Measurements from ENCODE around the gene ATP5PD. TPM values are rescaled to one million over a fixed set of nuclear protein-coding genes. Genes with fewer than 3 reads are reported as not detected.

ATP5PD gene
- total RNA-seq, 1 donor from 2014 or later, result 212 TPM

DNA sequence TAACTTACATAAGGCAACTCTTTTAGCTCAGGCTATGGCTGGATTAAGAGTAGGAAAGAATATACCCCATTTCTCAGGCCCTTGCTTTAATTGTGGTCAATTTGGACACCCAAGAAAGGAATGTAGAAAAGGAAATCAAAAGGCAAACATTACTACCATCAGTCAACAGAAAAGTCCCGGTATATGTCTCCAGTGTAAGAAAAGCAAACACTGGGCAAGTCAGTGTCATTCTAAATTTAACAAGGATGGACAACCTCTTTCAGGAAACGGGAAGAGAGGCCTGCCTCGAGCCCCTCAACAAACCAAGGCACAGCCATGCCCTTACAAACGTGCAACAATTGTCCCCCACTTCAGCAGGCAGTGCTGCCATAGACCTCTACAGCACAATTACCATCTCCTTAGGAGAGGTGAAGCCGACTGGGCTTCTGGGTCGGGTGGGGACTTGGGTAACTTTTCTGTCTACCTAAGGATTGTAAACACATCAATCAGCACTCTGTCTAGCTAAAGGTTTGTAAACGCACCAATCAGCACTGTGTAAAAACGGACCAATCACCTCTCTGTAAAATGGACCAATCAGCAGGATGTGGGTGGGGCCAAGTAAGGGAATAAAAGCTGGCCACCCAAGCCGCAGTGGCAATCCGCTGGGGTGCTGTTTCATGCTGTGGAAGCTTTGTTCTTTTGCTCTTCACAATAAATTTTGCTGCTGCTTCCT is 21.9 kb downstream of the ATP5PD start:
- peaks cover 15% of the 10 kb centered on the region for H3K36me3 Mint-ChIP-seq (ENCODE audit: unreplicated experiment)
- H3K4me3 Mint-ChIP-seq (ENCODE audit: unreplicated experiment), result no peak overlapping the region
- no peak for DNase-seq (ENCODE audit: extremely low spot score, unreplicated experiment)
- H3K27ac Mint-ChIP-seq (ENCODE audit: unreplicated experiment), result no peak overlapping the region
- H3K27me3 Mint-ChIP-seq (ENCODE audit: unreplicated experiment), result no peaks in the 10 kb centered on the region
- TF ChIP-seq, protein P1, sequence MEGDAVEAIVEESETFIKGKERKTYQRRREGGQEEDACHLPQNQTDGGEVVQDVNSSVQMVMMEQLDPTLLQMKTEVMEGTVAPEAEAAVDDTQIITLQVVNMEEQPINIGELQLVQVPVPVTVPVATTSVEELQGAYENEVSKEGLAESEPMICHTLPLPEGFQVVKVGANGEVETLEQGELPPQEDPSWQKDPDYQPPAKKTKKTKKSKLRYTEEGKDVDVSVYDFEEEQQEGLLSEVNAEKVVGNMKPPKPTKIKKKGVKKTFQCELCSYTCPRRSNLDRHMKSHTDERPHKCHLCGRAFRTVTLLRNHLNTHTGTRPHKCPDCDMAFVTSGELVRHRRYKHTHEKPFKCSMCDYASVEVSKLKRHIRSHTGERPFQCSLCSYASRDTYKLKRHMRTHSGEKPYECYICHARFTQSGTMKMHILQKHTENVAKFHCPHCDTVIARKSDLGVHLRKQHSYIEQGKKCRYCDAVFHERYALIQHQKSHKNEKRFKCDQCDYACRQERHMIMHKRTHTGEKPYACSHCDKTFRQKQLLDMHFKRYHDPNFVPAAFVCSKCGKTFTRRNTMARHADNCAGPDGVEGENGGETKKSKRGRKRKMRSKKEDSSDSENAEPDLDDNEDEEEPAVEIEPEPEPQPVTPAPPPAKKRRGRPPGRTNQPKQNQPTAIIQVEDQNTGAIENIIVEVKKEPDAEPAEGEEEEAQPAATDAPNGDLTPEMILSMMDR (IDR thresholded peaks at IDR 0.05), result no peak
- no peaks in the 10 kb centered on the region for H3K4me1 Mint-ChIP-seq (ENCODE audit: unreplicated experiment)
- no peaks in the 10 kb centered on the region for H3K9me3 Mint-ChIP-seq (ENCODE audit: unreplicated experiment)

DNA sequence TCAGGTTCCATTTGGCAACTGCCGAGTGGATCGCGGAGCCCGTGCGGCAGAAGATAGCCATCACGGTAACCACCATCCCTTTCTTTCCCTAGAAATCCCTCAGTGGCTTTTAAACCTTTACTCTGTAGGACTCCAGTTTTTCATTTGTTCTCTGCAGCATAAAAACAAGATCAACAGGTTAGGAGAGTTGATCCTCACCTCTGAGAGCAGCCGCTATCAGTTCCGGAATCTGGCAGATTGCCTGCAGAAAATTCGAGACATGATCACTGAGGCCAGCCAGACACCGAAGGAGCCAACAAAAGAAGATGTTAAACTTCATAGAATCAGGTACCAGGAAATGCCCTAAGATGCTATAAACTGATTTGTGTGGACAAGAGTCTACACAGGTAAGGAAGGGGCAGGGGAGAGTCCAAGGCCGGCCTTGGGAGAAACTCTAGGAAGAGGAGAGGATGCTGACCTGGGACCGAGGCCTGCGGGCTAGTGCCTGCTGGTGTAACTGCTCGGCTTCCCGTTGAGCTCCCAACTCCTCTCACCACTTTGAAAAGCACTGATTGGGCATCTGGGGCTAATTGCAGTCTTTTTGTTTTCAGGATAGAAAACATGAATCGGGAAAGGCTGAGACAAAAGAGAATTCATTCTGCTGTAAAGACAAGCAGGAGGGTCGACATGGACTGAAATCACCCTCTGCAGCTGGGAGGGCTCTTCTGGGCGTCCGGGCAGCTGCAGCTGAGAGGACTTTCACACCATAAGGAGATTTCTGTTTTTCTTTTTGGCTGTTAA is 26.2 kb downstream of the ATP5PD start:
- DNase-seq (ENCODE audit: extremely low spot score, unreplicated experiment), result no peak
- H3K36me3 Mint-ChIP-seq (ENCODE audit: unreplicated experiment), result peaks cover 18% of the 10 kb centered on the region
- no peaks in the 10 kb centered on the region for H3K27me3 Mint-ChIP-seq (ENCODE audit: unreplicated experiment)
- no peak overlapping the region for H3K27ac Mint-ChIP-seq (ENCODE audit: unreplicated experiment)
- no peaks in the 10 kb centered on the region for H3K4me1 Mint-ChIP-seq (ENCODE audit: unreplicated experiment)
- no peak overlapping the region for H3K4me3 Mint-ChIP-seq (ENCODE audit: unreplicated experiment)
- no peaks in the 10 kb centered on the region for H3K9me3 Mint-ChIP-seq (ENCODE audit: unreplicated experiment)
- TF ChIP-seq, protein P1 (IDR thresholded peaks at IDR 0.05), result no peak

DNA sequence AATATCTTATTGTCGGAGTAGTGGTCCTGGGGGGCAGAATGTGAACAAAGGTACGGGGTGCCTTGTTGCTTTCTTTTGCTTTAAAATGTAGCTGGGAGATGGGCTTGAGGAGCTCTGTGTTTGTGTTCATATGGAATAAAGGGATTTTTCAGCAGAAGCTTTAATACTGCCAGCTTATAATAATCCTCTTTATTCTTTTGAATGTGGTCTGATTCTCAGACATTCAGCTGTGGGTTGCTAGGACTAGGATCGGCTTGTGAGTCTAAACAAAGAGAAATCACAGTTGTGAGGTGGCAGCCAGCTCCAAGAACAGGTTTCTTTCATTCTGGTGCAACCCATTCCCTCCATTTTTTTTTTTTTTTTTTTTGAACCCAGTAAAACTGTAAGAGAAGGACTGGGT is 27.1 kb downstream of the ATP5PD start:
- Mint-ChIP-seq H3K4me3 (ENCODE audit: unreplicated experiment) (no peak overlapping the region), H3K4me1 (ENCODE audit: unreplicated experiment) (no peaks in the 10 kb centered on the region), H3K9me3 (ENCODE audit: unreplicated experiment) (no peaks in the 10 kb centered on the region), H3K27me3 (ENCODE audit: unreplicated experiment) (no peaks in the 10 kb centered on the region), H3K27ac (ENCODE audit: unreplicated experiment) (no peak overlapping the region), H3K36me3 (ENCODE audit: unreplicated experiment) (peaks cover 18% of the 10 kb centered on the region)
- no peak for DNase-seq (ENCODE audit: extremely low spot score, unreplicated experiment)
- TF ChIP-seq, protein P1 (IDR thresholded peaks at IDR 0.05), result no peak

DNA sequence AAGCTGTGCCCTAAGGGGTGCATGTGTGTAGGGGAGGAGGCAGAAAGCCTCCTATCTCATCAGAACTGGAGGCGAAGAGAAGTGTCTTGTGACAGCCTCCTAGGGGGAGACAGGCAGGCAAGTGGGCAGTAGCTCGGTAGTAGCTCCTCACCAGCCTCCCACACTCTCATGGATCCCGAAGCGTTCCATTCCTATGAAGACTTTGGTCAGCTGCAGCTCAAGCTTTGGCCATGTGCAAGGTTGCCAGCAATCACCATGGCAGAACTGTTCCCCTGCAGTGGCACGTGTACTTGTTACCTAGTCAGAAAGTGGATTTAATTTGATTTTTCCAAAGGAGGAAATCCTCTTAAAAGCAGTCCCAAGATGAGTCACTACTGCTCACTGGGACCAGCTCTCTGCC is 27.6 kb downstream of the ATP5PD start:
- Mint-ChIP-seq H3K4me3 (ENCODE audit: unreplicated experiment) (no peak overlapping the region), H3K27me3 (ENCODE audit: unreplicated experiment) (no peaks in the 10 kb centered on the region), H3K36me3 (ENCODE audit: unreplicated experiment) (peaks cover 18% of the 10 kb centered on the region), H3K9me3 (ENCODE audit: unreplicated experiment) (no peaks in the 10 kb centered on the region), H3K4me1 (ENCODE audit: unreplicated experiment) (no peaks in the 10 kb centered on the region), H3K27ac (ENCODE audit: unreplicated experiment) (no peak overlapping the region)
- DNase-seq (ENCODE audit: extremely low spot score, unreplicated experiment), result no peak
- TF ChIP-seq, protein P1 (IDR thresholded peaks at IDR 0.05), result no peak

DNA sequence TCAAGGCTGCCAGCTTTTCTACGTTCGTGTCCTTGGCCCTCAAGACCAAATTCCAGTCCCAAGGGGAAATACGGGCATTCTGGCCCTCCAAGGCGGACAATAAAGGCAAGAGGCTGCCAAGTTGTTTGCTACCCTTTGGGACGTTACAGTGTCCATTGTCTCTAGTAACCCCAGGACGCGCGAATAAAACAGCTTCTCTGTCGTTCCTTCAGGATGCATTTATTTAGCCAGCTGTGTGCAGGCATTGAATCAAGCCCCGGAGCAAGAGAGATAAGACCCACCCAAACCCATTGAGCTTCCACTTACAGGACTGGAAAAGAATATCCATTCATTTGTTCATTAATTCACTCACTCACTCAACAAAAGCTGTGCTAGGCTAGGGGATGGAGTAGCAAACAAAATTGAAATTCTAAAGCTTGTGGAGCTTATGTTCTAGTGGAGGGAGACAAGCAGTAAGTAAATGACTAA is 33.6 kb downstream of the ATP5PD start:
- Mint-ChIP-seq H3K4me1 (ENCODE audit: unreplicated experiment) (peaks cover 25% of the 10 kb centered on the region), H3K9me3 (ENCODE audit: unreplicated experiment) (no peaks in the 10 kb centered on the region), H3K36me3 (ENCODE audit: unreplicated experiment) (peaks cover 4% of the 10 kb centered on the region), H3K27me3 (ENCODE audit: unreplicated experiment) (no peaks in the 10 kb centered on the region), H3K4me3 (ENCODE audit: unreplicated experiment) (peak overlapping the region; percentile 90), H3K27ac (ENCODE audit: unreplicated experiment) (peak overlapping the region; percentile 94)
- TF ChIP-seq, protein P1 (IDR thresholded peaks at IDR 0.05), result no peak
- no peak for DNase-seq (ENCODE audit: extremely low spot score, unreplicated experiment)
